PC-3 (cell line): Measurements from ENCODE around the gene TYMS.

Experiments used
- CTCF ChIP-seq: fragments of 300-600 bp; sonication (generic); conservative IDR thresholded peaks from 2 replicates; pipeline ENCODE4 v1.5.1; 2017; ENCODE audit warnings: antibody characterized with exemption, low read depth, mild to moderate bottlenecking, low read length
- EZH2 ChIP-seq: fragments of 300-600 bp; sonication (generic); IDR thresholded peaks from one replicate; pipeline ENCODE4 v1.6.1; 2017; ENCODE audit warnings: antibody characterized with exemption, mild to moderate bottlenecking, low read length; ENCODE audit not compliant: unreplicated experiment

- TF ChIP-seq EZH2 (no peak), CTCF (no peak)
These were observed 45.9 kb downstream of the TYMS start for GRCh38 chr18:703213-703967.
